HG03432 (cell line): ENCODE measurements around the gene ESPNL.
"Not testable (repeated sequence)": the region's sequence is repeated elsewhere in the genome, so short reads cannot be mapped to it uniquely, and the experiment has no call there.

Source experiments
- ATAC-seq: cut with Tn5 transposase; IDR thresholded peaks from one replicate; pipeline ENCODE4 v1.9.1; 2021; ENCODE audit warnings: mild to moderate bottlenecking, moderate library complexity; ENCODE audit not compliant: unreplicated experiment

ESPNL gene

GRCh38 chr2:238100049-238100820, at the start of gene ESPNL:
TSS of gene ESPNL (plus strand) at chr2:238100340. CDS start at chr2:238100420, 80 bp downstream.
- no peak for ATAC-seq

- ATAC-seq = no peak
Measured at GRCh38 chr2:238053191-238053776, 46.9 kb upstream of the ESPNL start.

GRCh38 chr2:238055841-238056240, 44.3 kb upstream of the ESPNL start:
- ATAC-seq = no peak

- not testable (repeated sequence) for ATAC-seq
Measured at GRCh38 chr2:238057696-238058575, 42.2 kb upstream of the ESPNL start.

GRCh38 chr2:238059505-238059904, 40.6 kb upstream of the ESPNL start:
- no peak for ATAC-seq

- no peak for ATAC-seq
Measured at GRCh38 chr2:238060096-238060541, 40.0 kb upstream of the ESPNL start.

GRCh38 chr2:238060542-238061314, 39.4 kb upstream of the ESPNL start, which contains the start of gene SCLY:
TSS of gene SCLY (plus strand) at chr2:238061001. CDS start at chr2:238061055, 54 bp downstream.
- ATAC-seq = peak; percentile 94

GRCh38 chr2:238061315-238062202, 38.6 kb upstream of the ESPNL start:
- ATAC-seq = peak; percentile 23

- ATAC-seq = no peak
Measured at GRCh38 chr2:238063414-238064189, 36.5 kb upstream of the ESPNL start.

- no peak for ATAC-seq
Measured at GRCh38 chr2:238064376-238064775, 35.8 kb upstream of the ESPNL start.

- ATAC-seq = no peak
Measured at GRCh38 chr2:238065071-238065846, 34.9 kb upstream of the ESPNL start.

- ATAC-seq = no peak
Measured at GRCh38 chr2:238066218-238066617, 33.9 kb upstream of the ESPNL start.

- ATAC-seq = not testable (repeated sequence)
Measured at GRCh38 chr2:238066718-238067117, 33.4 kb upstream of the ESPNL start.

GRCh38 chr2:238067939-238068338, 32.2 kb upstream of the ESPNL start:
- no peak for ATAC-seq

GRCh38 chr2:238069021-238069709, 31.0 kb upstream of the ESPNL start:
- no peak for ATAC-seq

- no peak for ATAC-seq
Measured at GRCh38 chr2:238069877-238070276, 30.3 kb upstream of the ESPNL start.

- no peak for ATAC-seq
Measured at GRCh38 chr2:238075397-238075796, 24.7 kb upstream of the ESPNL start.
